Fibroblast of pulmonary artery (primary cell): ENCODE results near the gene RPL39.
"Not testable (repeated sequence)": the region's sequence is repeated elsewhere in the genome, so short reads cannot be mapped to it uniquely, and the experiment has no call there.

Experiments used
- DNase-seq: peaks from one replicate; pipeline ENCODE4 v3.0.0-alpha.2; 2010; ENCODE audit warnings: low read depth
- H3K4me3 ChIP-seq: replicated peaks from 2 replicates; pipeline ENCODE4 v1.5.1; 2011; ENCODE audit warnings: low read depth, mild to moderate bottlenecking, control low read depth, low read length, moderate library complexity
- TF ChIP-seq, protein P1 (sequence below): IDR thresholded peaks from 2 replicates; pipeline ENCODE4 v1.5.1; 2011; ENCODE audit warnings: mild to moderate bottlenecking, control low read depth, low read length, inconsistent platforms; ENCODE audit errors: missing control alignments

RPL39 gene

DNA sequence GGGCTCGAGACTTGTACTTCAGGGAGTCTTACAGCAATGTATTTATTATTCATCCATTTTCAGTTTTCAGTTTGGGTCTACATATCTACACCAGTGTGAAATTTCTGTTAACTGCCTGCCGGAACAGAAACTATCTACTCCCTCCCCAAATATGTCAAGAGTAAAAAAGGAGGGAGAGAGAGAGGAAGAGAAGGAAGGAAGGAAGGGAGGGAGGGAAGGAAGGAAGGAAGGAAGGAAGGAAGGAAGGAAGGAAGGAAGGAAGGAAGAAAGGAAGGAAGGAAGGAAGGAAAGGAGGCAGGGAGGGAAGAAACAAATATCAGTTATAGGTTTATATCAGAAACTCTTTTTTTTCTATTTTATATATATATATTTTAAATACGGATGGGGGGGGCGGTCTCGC is 12.6 kb downstream of the RPL39 start:
- TF ChIP-seq, protein P1, sequence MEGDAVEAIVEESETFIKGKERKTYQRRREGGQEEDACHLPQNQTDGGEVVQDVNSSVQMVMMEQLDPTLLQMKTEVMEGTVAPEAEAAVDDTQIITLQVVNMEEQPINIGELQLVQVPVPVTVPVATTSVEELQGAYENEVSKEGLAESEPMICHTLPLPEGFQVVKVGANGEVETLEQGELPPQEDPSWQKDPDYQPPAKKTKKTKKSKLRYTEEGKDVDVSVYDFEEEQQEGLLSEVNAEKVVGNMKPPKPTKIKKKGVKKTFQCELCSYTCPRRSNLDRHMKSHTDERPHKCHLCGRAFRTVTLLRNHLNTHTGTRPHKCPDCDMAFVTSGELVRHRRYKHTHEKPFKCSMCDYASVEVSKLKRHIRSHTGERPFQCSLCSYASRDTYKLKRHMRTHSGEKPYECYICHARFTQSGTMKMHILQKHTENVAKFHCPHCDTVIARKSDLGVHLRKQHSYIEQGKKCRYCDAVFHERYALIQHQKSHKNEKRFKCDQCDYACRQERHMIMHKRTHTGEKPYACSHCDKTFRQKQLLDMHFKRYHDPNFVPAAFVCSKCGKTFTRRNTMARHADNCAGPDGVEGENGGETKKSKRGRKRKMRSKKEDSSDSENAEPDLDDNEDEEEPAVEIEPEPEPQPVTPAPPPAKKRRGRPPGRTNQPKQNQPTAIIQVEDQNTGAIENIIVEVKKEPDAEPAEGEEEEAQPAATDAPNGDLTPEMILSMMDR: no peak
- DNase-seq: no peak
- H3K4me3 ChIP-seq: no peak overlapping the region

GRCh38 chrX:119775517-119776238 is 15.8 kb downstream of the RPL39 start:
- no peak for DNase-seq
- H3K4me3 ChIP-seq: no peak overlapping the region
- TF ChIP-seq, protein P1: no peak

DNA sequence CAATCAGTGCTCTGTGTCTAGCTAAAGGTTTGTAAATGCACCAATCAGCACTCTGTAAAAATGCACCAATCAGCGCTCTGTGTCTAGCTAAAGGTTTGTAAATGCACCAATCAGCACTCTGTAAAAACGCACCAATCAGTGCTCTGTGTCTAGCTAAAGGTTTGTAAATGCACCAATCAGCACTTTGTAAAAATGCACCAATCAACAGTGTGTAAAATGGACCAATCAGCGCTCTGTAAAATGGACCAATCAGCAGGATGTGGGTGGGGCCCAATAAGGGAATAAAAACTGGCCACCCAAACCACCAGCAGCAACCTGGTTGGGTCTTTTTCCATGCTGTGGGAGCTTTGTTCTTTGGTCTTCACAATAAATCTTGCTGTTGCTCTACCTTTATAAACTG is 22.0 kb downstream of the RPL39 start:
- not testable (repeated sequence) for H3K4me3 ChIP-seq, DNase-seq

DNA sequence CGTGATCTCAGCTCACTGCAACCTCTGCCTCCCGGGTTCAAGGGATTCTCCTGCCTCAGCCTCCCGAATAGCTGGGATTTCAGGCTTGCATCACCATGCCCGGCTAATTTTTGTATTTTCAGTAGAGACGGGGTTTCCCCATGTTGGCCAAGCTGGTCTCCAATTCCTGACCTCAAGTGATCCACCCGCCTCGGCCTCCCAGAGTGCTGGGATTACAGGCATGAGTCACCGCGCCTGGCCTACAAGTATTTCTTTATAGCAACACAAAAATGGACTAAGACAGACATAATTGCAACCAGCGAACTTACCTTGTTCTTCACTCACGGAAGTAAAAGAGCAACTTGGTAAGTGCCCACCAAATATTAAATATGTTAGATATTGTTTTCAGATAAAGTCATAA is 23.0 kb downstream of the RPL39 start:
- DNase-seq, H3K4me3 ChIP-seq: not testable (repeated sequence)

GRCh38 chrX:119763836-119764387 is 27.5 kb downstream of the RPL39 start:
- no peak for DNase-seq
- TF ChIP-seq, protein P1: no peak
- H3K4me3 ChIP-seq: no peak overlapping the region

DNA sequence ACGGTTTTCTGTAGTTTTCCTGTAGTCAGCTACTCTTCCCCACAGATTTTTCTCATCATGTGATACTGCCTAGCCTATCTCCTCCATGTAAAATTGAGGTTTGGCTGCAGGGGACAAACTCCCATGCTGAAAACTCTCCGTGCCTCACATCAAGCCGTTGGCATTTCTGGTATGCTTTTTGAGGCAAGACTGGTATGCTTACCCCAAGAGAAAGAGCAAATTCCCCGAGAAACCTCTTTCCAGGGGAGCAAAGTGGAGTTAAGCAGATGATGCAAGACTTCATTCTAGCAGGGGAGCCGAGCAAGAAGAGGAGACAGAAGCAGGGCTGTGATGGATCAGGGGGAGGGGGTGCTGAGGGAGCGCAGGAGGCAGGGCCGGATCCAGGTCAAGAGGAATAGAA is 28.2 kb downstream of the RPL39 start:
- TF ChIP-seq, protein P1: no peak
- no peak overlapping the region for H3K4me3 ChIP-seq
- peak; percentile 64 for DNase-seq

DNA sequence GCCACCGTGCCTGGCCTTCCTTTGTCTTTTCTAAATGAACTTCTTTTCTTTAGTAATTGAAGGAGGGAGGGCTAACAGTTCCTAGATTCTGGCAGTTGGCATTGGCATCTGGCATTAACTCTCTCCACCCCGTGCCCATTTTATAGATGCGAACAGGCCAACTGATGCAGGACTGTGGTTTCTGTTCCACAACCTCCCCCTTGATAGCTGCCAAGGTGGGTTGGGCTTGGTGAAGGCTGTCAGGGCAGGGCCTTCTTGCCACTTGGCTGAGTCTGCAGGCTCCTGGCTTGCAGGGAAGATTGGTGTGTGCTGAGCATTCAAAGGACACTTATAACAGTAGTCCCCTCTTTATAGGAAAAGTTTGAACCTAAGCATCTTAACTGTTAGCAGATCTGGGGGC is 28.7 kb downstream of the RPL39 start:
- no peak overlapping the region for H3K4me3 ChIP-seq
- no peak for DNase-seq

More for the DNA sequence above, 28.7 kb downstream of the RPL39 start:
- TF ChIP-seq, protein P1: no peak
